HepG2 (cell line): ENCODE data around the gene CCDC9B. TPM values are rescaled to one million over a fixed set of nuclear protein-coding genes. Genes with fewer than 3 reads are reported as not detected.

Source experiments
- ATAC-seq: fragments of 200-7000 bp; cut with Tn5 transposase; 3 replicates; pipeline ENCODE4 v1.9.1; 2020; ENCODE audit warnings: mild to moderate bottlenecking, moderate library complexity
- BruUV-seq: library from RNA; stranded (reverse); fragments of 400-500 nt; replicated peaks from 2 replicates; lab custom pipeline; 2021; lab: Mats Ljungman, UMichigan
- CTCF ChIA-PET: fragments of 300-600 bp; formaldehyde crosslinking; extraction: SDS; loops from one replicate; lab custom pipeline; 2021; ENCODE audit warnings: low total read pairs, inconsistent platforms, low intra/inter-chr PET ratio; lab: Yijun Ruan, JAX
- POLR2A ChIA-PET: fragments of 350-600 bp; sonication (Branson Sonifier 250); formaldehyde crosslinking; loops from one replicate; lab custom pipeline; 2020; ENCODE audit warnings: antibody characterized with exemption, inconsistent platforms; lab: Yijun Ruan, JAX
- DNase-seq: peaks from one replicate; pipeline ENCODE4 v3.0.0-alpha.2; 2015; ENCODE audit warnings: low spot score
- FAIRE-seq: peaks from 3 replicates; lab custom pipeline; 2011; peaks lifted over from hg19 to GRCh38; lab: Jason Lieb, UNC
- H2AFZ ChIP-seq: one replicate; pipeline ENCODE4 v1.6.1; 2011; ENCODE audit warnings: low read length, inconsistent platforms
- H3K27ac ChIP-seq: fragments of 300-600 bp; 3 replicates; pipeline ENCODE4 v1.8.0; 2011; ENCODE audit warnings: mixed run types, mild to moderate bottlenecking, mixed read lengths, low read length, inconsistent platforms; ENCODE audit not compliant: insufficient read depth; ENCODE audit errors: extremely low read length
- H3K27me3 ChIP-seq, 2 experiments: fragments of 200-600 bp in 1 of 2; 2 replicates in 1 of 2; 3 replicates in 1 of 2; pipeline versions ENCODE4 v1.6.0 to v1.8.0; 2011; ENCODE audit warnings: low read length in 2 of 2, mild to moderate bottlenecking in 2 of 2, moderate library complexity in 2 of 2, inconsistent platforms in 1 of 2; ENCODE audit not compliant: insufficient read depth in 2 of 2, control insufficient read depth in 1 of 2
- H3K36me3 ChIP-seq, 2 experiments: fragments of 200-600 bp in 1 of 2; replicated peaks in 1 of 2; 2 replicates in 1 of 2; 3 replicates in 1 of 2; pipeline versions ENCODE4 v1.5.1 to v1.8.0; 2011; ENCODE audit warnings: low read length in 2 of 2, inconsistent platforms in 1 of 2; ENCODE audit not compliant: insufficient read depth in 2 of 2, control insufficient read depth in 1 of 2
- H3K4me1 ChIP-seq: 2 replicates; pipeline ENCODE4 v1.5.1; 2012; ENCODE audit warnings: low read length, inconsistent platforms; ENCODE audit not compliant: insufficient read depth
- H3K4me2 ChIP-seq: 2 replicates; pipeline ENCODE4 v1.6.0; 2011; ENCODE audit warnings: low read depth, low read length, inconsistent platforms
- H3K4me3 ChIP-seq, 3 experiments: fragments of 200-600 bp in 1 of 3; sonication (generic), shearing (Covaris generic) in 1 of 3; replicated peaks in 1 of 3; 2 replicates each; pipeline ENCODE4 v1.5.1; 2011 to 2016; ENCODE audit warnings: low read length in 3 of 3, inconsistent platforms in 2 of 3, low read depth in 2 of 3, mild to moderate bottlenecking in 2 of 3, control low read depth in 1 of 3, mixed read lengths in 1 of 3; ENCODE audit not compliant: insufficient read depth in 1 of 3
- H3K79me2 ChIP-seq: one replicate; pipeline ENCODE4 v1.6.1; 2011; ENCODE audit warnings: low read length, inconsistent platforms; ENCODE audit not compliant: insufficient read depth
- H3K9ac ChIP-seq: 2 replicates; pipeline ENCODE4 v1.6.0; 2011; ENCODE audit warnings: mild to moderate bottlenecking, low read depth, low read length, inconsistent platforms; ENCODE audit not compliant: insufficient read depth
- H3K9me3 ChIP-seq: 2 replicates; pipeline ENCODE4 v1.5.1; 2012; ENCODE audit warnings: mild to moderate bottlenecking, low read length
- H4K20me1 ChIP-seq: 2 replicates; pipeline ENCODE4 v1.6.0; 2011; ENCODE audit warnings: inconsistent platforms, mild to moderate bottlenecking, low read length, moderate library complexity; ENCODE audit not compliant: insufficient read depth
- GTF2F1 ChIP-seq: fragments of 150-350 bp; IDR thresholded peaks from 2 replicates; pipeline ENCODE4 v1.6.1; 2014; ENCODE audit warnings: low read length
- JUN ChIP-seq: sonication (generic); formaldehyde crosslinking; IDR thresholded peaks from 2 replicates; pipeline ENCODE4 v1.4.0; 2020; ENCODE audit warnings: mild to moderate bottlenecking, missing genetic modification reagents
- NFE2L1 ChIP-seq: sonication (generic); formaldehyde crosslinking; IDR thresholded peaks from 2 replicates; pipeline ENCODE4 v1.4.0; 2020; ENCODE audit warnings: missing genetic modification reagents, mild to moderate bottlenecking, borderline replicate concordance
- SALL2 ChIP-seq: sonication (generic); formaldehyde crosslinking; IDR thresholded peaks from 2 replicates; pipeline ENCODE4 v1.8.1; 2023; ENCODE audit warnings: mild to moderate bottlenecking, missing genetic modification reagents, inconsistent platforms
- SP5 ChIP-seq: IDR thresholded peaks from 2 replicates; pipeline ENCODE4 v1.6.1; 2016; ENCODE audit warnings: low read depth, borderline replicate concordance
- TEAD3 ChIP-seq: optimal IDR thresholded peaks from 2 replicates; pipeline ENCODE3; 2016; ENCODE audit warnings: borderline replicate concordance
- THYN1 ChIP-seq: sonication (generic); formaldehyde crosslinking; IDR thresholded peaks from 2 replicates; pipeline ENCODE4 v1.8.1; 2023; ENCODE audit warnings: low read depth, mild to moderate bottlenecking, moderate library complexity, missing genetic modification reagents, borderline replicate concordance
- TMF1 ChIP-seq: sonication (generic); formaldehyde crosslinking; IDR thresholded peaks from 2 replicates; pipeline ENCODE4 v1.8.1; 2022; ENCODE audit warnings: low read depth, missing genetic modification reagents
- ZNF577 ChIP-seq: sonication (generic); formaldehyde crosslinking; IDR thresholded peaks from 2 replicates; pipeline ENCODE4 v1.4.0; 2020; ENCODE audit warnings: mild to moderate bottlenecking, low read depth, missing genetic modification reagents, borderline replicate concordance
- WGBS: methylation state at CpG from one replicate; pipeline ENCODE4 v1.1.6; 2017; ENCODE audit warnings: low lambda C conversion rate; 5-methylcytosine and 5-hydroxymethylcytosine counted together
- in situ Hi-C: cut with HindIII; loops from 2 replicates; pipeline ENCODE4 v1.10.0; 2017; ENCODE audit warnings: low pct_unique_long_range_greater_than_20kb; ENCODE audit not compliant: extremely low pct_ligation_motif_present
- intact Hi-C: fragments of 100-400 bp; cut with micrococcal nuclease; formaldehyde crosslinking; loops from one replicate; pipeline ENCODE4 v1.10.0; 2022; ENCODE audit not compliant: unreplicated experiment
- polyA plus RNA-seq, 8 experiments: library from polyadenylated mRNA; depleted of rRNA in 3 of 8; stranded (reverse) in 7 of 8; unstranded in 1 of 8; fragments of >200 nt; fragmentation: Illumina TruSeq in 4 of 8; extraction: Trizol in 4 of 8; gene quantifications; 2 replicates each; pipeline versions ENCODE4 v1.2.1 to v1.2.3, GENCODE V29; 2011 to 2016; ENCODE audit warnings: low read depth in 4 of 8, missing spikeins in 1 of 8, mixed read lengths in 1 of 8; ENCODE audit not compliant: insufficient read depth in 1 of 8
- total RNA-seq, 5 experiments: library from RNA; depleted of rRNA; stranded (reverse); fragments of >200 nt; fragmentation: Illumina TruSeq; extraction: Trizol; gene quantifications; 2 replicates each; pipeline ENCODE4 v1.2.3, GENCODE V29; 2016; ENCODE audit warnings: low read depth in 1 of 5
- TF ChIP-seq, protein P1 (sequence below): IDR thresholded peaks from 2 replicates; pipeline ENCODE4 v1.6.1; 2016; ENCODE audit warnings: missing genetic modification reagents, missing compliant biosample characterization
- TF ChIP-seq, protein P2 (sequence below): IDR thresholded peaks from 2 replicates; pipeline ENCODE4 v1.6.1; 2016; ENCODE audit warnings: low read depth, borderline replicate concordance
- TF ChIP-seq, protein P3 (sequence below): sonication (generic); formaldehyde crosslinking; IDR thresholded peaks from 2 replicates; pipeline ENCODE4 v1.5.0; 2020; ENCODE audit warnings: mild to moderate bottlenecking, missing genetic modification reagents, moderate library complexity
- TF ChIP-seq, protein P4 (sequence below): sonication (generic); formaldehyde crosslinking; IDR thresholded peaks from 2 replicates; pipeline ENCODE4 v1.4.0; 2020; ENCODE audit warnings: missing genetic modification reagents

CCDC9B gene
- total and polyA plus RNA-seq, 2 of the 13 experiments (the other 11 are each of a cell fraction or from before 2014, with no cell fraction given): 0.98 to 1.6 TPM

DNA sequence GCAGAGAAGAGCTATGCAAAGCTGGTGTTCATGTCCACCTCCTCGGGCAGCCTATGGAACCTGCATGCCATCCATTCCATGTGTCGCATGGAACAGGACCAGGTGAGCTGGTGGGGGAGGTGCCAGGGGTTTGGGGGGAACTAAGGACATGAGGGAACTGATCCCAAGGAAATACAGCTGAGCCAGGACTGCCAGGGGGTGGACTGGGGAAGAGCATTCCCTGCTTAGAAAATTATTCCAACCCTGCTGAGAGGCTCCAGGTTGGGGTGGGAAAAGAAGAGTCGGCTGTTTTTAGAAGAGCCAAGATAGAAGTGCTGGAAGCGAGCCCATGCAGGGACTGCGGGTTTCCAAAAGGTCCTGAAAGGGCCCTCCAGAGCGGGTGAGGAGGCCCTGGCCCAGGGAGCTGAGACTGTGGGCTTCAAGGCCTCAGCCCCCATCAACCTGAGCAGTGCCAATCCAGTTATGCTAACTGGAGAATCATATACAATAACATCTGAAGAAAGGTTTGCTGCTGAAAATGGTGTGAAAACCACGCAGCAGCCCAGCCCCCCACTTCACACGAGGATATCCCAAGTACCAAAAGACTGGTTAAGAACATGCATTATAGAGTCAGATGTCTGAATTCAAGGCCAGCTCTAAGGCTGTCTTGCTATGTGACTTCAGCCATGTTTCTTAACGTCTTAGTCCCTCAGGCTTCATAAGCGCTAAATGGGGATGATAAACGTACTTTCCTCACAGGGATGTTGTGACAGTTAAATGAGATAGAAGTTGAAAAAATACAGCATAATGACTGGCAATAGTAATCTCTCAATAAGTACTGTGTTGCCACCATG, 25.1 kb upstream of the CCDC9B start:
- no peak overlapping the region for H3K4me2 ChIP-seq
- BruUV-seq: no TSS peak
- no peak overlapping the region for H3K4me3 ChIP-seq
- no peak overlapping the region for H3K27ac ChIP-seq
- H3K9ac ChIP-seq: no peak overlapping the region
- H3K79me2 ChIP-seq: no peaks in the 10 kb centered on the region
- H3K27me3 ChIP-seq: peaks cover 14 to 80% of the 10 kb centered on the region in 2 experiments
- in situ Hi-C loops (no loop called here), intact Hi-C loops (no loop called here)
- H2AFZ ChIP-seq: no peak overlapping the region
- 46% methylated on average over 11 of the region's 11 CpGs for WGBS
- CTCF ChIA-PET: no interaction called here
- FAIRE-seq (no peak), ATAC-seq (no peak), DNase-seq (no peak)
- no peaks in the 10 kb centered on the region for H3K9me3 ChIP-seq
- TF ChIP-seq TEAD3 (CRISPR knock-in tag): no peak
- no peaks in the 10 kb centered on the region for H3K36me3 ChIP-seq
- no peaks in the 10 kb centered on the region for H4K20me1 ChIP-seq
- no peaks in the 10 kb centered on the region for H3K4me1 ChIP-seq
- POLR2A ChIA-PET: interaction anchor here (4.4 kb wide), 1 partner anchor 39 kb away, joined by 16 read pairs; the partner anchor contains the start of gene IVD

DNA sequence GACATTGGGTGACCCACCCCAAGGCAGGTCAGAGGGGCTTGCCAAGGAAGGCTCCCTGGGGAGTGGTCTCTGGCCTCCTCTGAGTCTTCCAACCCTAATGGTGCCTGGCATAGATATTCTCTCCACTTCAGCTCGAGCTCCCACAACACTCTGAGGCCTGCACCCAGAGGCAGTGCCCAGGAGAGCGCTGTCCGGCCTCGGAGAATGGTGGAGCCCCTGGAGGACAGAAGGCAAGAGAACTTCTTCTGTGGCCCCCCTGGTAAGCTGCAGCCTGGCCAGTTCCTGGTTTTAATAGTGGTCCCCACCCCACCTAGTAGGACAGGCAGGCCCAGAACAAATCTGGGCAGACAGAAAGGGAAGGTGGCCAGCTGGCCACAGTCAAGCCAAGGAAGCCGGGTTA, 24.3 kb upstream of the CCDC9B start:
- no peaks in the 10 kb centered on the region for H3K9me3 ChIP-seq
- H3K27ac ChIP-seq: no peak overlapping the region
- BruUV-seq: no TSS peak
- ChIA-PET CTCF (no interaction called here), POLR2A (interaction anchor here (4.4 kb wide), 1 partner anchor 40 kb away, joined by 16 read pairs; the partner anchor contains the start of gene IVD)
- in situ Hi-C loops: no loop called here
- no peaks in the 10 kb centered on the region for H4K20me1 ChIP-seq
- H2AFZ ChIP-seq: no peak overlapping the region
- DNase-seq: no peak
- no peaks in the 10 kb centered on the region for H3K4me1 ChIP-seq
- no peaks in the 10 kb centered on the region for H3K36me3 ChIP-seq
- TF ChIP-seq, protein P1, sequence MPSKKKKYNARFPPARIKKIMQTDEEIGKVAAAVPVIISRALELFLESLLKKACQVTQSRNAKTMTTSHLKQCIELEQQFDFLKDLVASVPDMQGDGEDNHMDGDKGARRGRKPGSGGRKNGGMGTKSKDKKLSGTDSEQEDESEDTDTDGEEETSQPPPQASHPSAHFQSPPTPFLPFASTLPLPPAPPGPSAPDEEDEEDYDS: no peak
- TF ChIP-seq, protein P2, sequence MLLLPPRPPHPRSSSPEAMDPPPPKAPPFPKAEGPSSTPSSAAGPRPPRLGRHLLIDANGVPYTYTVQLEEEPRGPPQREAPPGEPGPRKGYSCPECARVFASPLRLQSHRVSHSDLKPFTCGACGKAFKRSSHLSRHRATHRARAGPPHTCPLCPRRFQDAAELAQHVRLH (CRISPR knock-in tag): no peak
- TF ChIP-seq ZNF577 (CRISPR knock-in tag) (no peak), SALL2 (CRISPR knock-in tag) (no peak), GTF2F1 (no peak), THYN1 (no peak), NFE2L1 (CRISPR knock-in tag) (no peak), TMF1 (CRISPR knock-in tag) (no peak), SP5 (CRISPR knock-in tag) (no peak), JUN (no peak)
- TF ChIP-seq, protein P3, sequence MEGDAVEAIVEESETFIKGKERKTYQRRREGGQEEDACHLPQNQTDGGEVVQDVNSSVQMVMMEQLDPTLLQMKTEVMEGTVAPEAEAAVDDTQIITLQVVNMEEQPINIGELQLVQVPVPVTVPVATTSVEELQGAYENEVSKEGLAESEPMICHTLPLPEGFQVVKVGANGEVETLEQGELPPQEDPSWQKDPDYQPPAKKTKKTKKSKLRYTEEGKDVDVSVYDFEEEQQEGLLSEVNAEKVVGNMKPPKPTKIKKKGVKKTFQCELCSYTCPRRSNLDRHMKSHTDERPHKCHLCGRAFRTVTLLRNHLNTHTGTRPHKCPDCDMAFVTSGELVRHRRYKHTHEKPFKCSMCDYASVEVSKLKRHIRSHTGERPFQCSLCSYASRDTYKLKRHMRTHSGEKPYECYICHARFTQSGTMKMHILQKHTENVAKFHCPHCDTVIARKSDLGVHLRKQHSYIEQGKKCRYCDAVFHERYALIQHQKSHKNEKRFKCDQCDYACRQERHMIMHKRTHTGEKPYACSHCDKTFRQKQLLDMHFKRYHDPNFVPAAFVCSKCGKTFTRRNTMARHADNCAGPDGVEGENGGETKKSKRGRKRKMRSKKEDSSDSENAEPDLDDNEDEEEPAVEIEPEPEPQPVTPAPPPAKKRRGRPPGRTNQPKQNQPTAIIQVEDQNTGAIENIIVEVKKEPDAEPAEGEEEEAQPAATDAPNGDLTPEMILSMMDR (CRISPR knock-in tag): no peak
- TF ChIP-seq, protein P4, sequence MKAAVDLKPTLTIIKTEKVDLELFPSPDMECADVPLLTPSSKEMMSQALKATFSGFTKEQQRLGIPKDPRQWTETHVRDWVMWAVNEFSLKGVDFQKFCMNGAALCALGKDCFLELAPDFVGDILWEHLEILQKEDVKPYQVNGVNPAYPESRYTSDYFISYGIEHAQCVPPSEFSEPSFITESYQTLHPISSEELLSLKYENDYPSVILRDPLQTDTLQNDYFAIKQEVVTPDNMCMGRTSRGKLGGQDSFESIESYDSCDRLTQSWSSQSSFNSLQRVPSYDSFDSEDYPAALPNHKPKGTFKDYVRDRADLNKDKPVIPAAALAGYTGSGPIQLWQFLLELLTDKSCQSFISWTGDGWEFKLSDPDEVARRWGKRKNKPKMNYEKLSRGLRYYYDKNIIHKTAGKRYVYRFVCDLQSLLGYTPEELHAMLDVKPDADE: no peak
- FAIRE-seq: no peak
- no peak for ATAC-seq
- H3K27me3 ChIP-seq: peaks cover 17 to 80% of the 10 kb centered on the region in 2 experiments
- H3K4me3 ChIP-seq: no peak overlapping the region
- no peak overlapping the region for H3K4me2 ChIP-seq
- 0% methylated on average over 1 of the region's 5 CpGs for WGBS
- intact Hi-C loops: no loop called here
- no peaks in the 10 kb centered on the region for H3K79me2 ChIP-seq
- no peak overlapping the region for H3K9ac ChIP-seq
